ENCODE measurements around the gene KIF20B.

The KIF20B gene

DNA sequence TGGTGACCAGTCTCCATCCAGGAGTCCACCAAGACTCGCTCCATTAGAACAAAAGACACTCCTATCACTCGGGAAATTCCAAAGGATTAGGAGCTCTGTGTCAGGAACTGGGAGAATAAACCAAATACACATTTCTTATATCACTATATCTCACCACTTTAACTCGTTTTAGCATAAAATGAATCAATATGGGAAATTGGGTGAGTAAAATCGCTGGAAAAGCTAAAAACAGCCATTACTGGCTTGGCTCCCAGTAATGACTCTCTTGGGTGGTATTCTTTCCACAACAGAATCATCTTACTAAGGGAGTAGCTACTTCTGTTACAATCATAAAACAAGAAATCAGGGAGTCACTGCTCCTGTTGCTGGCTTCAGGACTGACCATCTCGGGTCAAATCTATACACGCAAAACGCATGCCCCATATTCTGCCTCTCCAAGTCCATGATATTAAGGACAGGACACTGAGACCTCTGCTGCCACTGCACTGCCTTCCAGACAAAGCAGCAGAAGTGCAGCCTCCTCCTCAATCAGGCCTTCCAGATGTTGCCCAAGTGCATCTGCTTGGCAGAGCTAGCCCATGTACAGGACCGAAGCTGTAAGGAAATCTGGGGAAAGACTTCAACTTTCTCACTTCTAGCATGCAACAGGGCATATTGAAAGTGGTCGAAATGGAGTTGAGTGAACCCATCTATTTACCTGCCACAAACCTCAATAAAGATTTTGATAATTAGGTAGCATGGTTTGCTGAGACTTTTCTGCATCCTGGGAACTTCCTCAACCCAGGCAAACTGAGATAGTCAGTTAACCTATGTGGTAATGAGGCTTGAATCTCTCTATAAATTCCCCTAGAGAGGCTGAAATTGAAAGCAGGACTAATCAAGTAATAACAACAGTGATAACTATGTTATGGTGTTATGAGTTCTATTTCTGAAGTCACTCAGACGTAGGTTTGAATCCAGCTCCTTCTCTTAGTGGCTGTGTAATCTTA lies 42.0 kb upstream of the KIF20B start:
- DNase-seq (ENCODE audit: low read depth): no peak
- TF ChIP-seq, protein P1, sequence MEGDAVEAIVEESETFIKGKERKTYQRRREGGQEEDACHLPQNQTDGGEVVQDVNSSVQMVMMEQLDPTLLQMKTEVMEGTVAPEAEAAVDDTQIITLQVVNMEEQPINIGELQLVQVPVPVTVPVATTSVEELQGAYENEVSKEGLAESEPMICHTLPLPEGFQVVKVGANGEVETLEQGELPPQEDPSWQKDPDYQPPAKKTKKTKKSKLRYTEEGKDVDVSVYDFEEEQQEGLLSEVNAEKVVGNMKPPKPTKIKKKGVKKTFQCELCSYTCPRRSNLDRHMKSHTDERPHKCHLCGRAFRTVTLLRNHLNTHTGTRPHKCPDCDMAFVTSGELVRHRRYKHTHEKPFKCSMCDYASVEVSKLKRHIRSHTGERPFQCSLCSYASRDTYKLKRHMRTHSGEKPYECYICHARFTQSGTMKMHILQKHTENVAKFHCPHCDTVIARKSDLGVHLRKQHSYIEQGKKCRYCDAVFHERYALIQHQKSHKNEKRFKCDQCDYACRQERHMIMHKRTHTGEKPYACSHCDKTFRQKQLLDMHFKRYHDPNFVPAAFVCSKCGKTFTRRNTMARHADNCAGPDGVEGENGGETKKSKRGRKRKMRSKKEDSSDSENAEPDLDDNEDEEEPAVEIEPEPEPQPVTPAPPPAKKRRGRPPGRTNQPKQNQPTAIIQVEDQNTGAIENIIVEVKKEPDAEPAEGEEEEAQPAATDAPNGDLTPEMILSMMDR (IDR thresholded peaks at IDR 0.05; ENCODE audit: low read depth, low read length, missing control alignments): no peak
- no peak overlapping the region for H3K4me3 ChIP-seq (ENCODE audit: low read depth, low read length)

DNA sequence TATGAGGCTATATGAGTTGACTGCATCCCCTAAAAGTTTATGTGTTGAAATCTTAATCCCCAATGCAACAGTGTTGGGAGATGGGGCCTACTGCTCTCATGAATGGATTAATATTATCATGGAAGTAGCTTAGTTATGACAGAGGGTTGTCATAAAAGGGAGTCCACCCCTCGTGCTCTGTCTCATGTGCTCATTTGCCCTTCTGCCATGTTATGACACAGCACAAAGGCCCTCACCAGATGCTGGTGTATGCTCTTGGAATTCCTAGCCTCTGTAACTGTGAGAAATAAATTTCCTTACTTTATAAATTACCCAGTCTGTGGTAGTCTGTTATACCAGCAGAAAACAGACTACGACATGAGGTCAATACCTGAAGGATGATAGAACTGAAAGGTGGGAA lies 38.8 kb upstream of the KIF20B start:
- H3K4me3 ChIP-seq (ENCODE audit: low read depth, low read length): no peak overlapping the region
- TF ChIP-seq, protein P1 (IDR thresholded peaks at IDR 0.05; ENCODE audit: low read depth, low read length, missing control alignments): no peak
- no peak for DNase-seq (ENCODE audit: low read depth)

GRCh38 chr10:89663144-89663543 lies 38.2 kb upstream of the KIF20B start:
- no peak for DNase-seq (ENCODE audit: low read depth)

DNA sequence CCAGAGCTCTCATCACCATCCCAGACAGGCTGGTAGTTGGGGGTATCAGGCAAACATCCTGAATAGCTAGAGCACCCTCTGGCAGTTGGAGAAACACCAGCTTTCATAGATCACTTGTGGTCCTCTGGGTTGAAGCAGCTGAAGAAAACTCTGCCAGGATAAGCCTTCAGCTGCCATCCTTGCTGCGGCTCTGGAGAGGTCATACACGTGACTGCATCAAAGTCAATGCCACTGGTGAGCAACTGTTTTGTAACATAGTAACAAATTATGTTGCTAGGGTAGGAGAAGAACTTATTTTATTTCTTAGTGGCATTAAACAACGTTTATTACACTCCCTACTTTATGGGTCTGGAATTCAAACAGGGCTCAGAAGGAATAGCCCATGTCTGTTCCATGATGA lies 37.2 kb upstream of the KIF20B start:
- TF ChIP-seq, protein P1 (IDR thresholded peaks at IDR 0.05; ENCODE audit: low read depth, low read length, missing control alignments): no peak
- DNase-seq (ENCODE audit: low read depth): no peak
- H3K4me3 ChIP-seq (ENCODE audit: low read depth, low read length): no peak overlapping the region

More at GRCh38 chr10:89663144-89663543, 38.2 kb upstream of the KIF20B start:
- H3K4me3 ChIP-seq (ENCODE audit: low read depth, low read length): no peak overlapping the region
- TF ChIP-seq, protein P1 (IDR thresholded peaks at IDR 0.05; ENCODE audit: low read depth, low read length, missing control alignments): no peak

- H3K4me3 ChIP-seq (ENCODE audit: low read depth, low read length): no peak overlapping the region
- TF ChIP-seq, protein P1 (IDR thresholded peaks at IDR 0.05; ENCODE audit: low read depth, low read length, missing control alignments): peak; percentile 23
- DNase-seq (ENCODE audit: low read depth): no peak
These were observed 36.1 kb upstream of the KIF20B start for GRCh38 chr10:89665302-89665701.

DNA sequence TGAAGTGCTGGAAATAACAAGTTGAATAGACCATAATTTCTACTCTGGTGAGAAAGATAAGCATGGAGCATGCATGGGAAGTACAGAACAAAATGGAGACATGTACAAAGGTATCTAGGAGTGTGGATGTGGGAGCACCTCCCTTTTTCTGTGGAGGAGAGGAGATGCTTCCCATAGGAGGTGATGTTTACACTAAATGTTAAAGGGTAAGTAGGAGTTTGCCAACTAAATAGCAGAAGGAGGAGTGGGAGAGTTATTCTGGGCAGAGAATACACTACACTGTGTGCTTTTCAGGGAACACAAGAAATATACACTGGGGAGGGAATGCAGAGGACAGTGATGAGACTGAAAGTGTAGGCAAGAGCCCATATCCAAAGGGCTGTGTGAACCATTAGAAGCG lies 35.3 kb upstream of the KIF20B start:
- TF ChIP-seq, protein P1 (IDR thresholded peaks at IDR 0.05; ENCODE audit: low read depth, low read length, missing control alignments): no peak
- DNase-seq (ENCODE audit: low read depth): no peak
- no peak overlapping the region for H3K4me3 ChIP-seq (ENCODE audit: low read depth, low read length)
